ENCODE data around the gene SLC9C1. TPM values are rescaled to one million over a fixed set of nuclear protein-coding genes. Genes with fewer than 3 reads are reported as not detected.

SLC9C1 gene
- total RNA-seq, 4 donors from 2014 or later: not detected

GRCh38 chr3:112122870-112123269 is 171.1 kb downstream of the SLC9C1 start:
- intact Hi-C loops (cut with DNase I; ENCODE audit: low total_unique reads): no loop called here
- no peak overlapping the region for H3K4me3 ChIP-seq
- no peak for DNase-seq
- no peaks in the 10 kb centered on the region for H3K36me3 ChIP-seq
- in situ Hi-C loops (cut with MboI; ENCODE audit: low pct_ligation_motif_present in 1 of 4, low pct_unique_long_range_greater_than_20kb in 1 of 4, low sequenced_read_pairs in 3 of 4): loop anchor here in 2 of 4 donors (25.0 kb wide), 3 partner anchors 164 to 864 kb away; partner anchors contain the start of genes CD200R1 (in 1 of the 2), GTPBP8 (in 1 of the 2) and SLC9C1 (in 1 of the 2)
- no peak overlapping the region for H3K27ac ChIP-seq
- H3K9me3 ChIP-seq: no peaks in the 10 kb centered on the region
- peaks cover 0 to 7% (median 0%) of the 10 kb centered on the region in 4 donors for H3K4me1 ChIP-seq
- no peaks in the 10 kb centered on the region for H3K27me3 ChIP-seq
- TF ChIP-seq EP300 (IDR thresholded peaks at IDR 0.05; ENCODE audit: low read depth) (no peak), POLR2A (IDR thresholded peaks at IDR 0.05) (no peak), POLR2AphosphoS5 (IDR thresholded peaks at IDR 0.05) (no peak)
- TF ChIP-seq, protein P1, sequence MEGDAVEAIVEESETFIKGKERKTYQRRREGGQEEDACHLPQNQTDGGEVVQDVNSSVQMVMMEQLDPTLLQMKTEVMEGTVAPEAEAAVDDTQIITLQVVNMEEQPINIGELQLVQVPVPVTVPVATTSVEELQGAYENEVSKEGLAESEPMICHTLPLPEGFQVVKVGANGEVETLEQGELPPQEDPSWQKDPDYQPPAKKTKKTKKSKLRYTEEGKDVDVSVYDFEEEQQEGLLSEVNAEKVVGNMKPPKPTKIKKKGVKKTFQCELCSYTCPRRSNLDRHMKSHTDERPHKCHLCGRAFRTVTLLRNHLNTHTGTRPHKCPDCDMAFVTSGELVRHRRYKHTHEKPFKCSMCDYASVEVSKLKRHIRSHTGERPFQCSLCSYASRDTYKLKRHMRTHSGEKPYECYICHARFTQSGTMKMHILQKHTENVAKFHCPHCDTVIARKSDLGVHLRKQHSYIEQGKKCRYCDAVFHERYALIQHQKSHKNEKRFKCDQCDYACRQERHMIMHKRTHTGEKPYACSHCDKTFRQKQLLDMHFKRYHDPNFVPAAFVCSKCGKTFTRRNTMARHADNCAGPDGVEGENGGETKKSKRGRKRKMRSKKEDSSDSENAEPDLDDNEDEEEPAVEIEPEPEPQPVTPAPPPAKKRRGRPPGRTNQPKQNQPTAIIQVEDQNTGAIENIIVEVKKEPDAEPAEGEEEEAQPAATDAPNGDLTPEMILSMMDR (IDR thresholded peaks at IDR 0.05): no peak

DNA sequence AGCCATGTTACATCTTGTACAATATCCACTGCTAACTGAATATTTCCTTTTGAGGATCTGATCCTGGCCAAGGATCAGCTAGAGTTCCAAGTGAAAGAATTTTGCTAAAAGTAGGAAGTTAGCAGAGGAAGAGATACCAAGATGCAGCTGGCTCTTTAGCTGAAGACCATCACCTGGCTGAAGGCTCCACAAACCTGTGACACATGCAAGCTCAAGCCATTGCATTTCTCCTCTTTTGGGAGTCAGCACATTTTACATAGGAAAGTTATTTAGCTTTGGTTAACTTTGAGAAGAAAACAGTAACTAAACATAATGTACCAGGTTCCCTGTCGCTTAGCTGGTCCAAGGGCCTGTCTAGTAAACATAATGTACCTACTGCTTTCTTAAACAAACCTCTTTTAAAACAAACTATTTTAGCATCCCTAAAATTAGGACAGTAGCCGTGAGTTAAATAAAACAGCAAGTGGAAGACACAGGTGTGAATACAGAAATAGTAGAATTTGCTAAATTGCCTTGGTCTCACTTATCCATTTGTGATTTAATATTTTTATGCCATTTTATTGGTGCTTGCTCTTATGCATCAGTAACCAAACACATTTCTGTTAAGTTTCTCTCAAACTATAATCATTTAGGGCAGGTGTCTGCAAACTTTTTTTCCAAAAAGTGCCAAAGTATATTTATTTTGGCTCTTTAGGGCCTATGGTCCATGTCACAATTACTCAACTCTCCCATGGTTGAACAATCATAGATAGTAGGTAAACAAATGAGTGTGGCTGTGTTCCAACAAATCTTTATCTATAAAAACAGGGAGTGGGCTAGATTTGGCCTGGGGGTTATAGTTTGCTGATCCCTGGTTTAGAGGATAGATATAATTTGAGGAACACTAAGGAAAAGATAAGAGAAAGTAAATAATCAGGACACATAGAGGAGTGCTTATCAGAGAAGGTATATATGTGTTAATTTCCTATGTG is 172.2 kb downstream of the SLC9C1 start:
- Histone ChIP-seq H3K27ac (no peak overlapping the region), H3K4me3 (no peak overlapping the region), H3K4me1 (peaks cover 0 to 4% (median 0%) of the 10 kb centered on the region in 4 donors), H3K27me3 (no peaks in the 10 kb centered on the region), H3K9me3 (no peaks in the 10 kb centered on the region), H3K36me3 (no peaks in the 10 kb centered on the region)
- in situ Hi-C loops (cut with MboI; ENCODE audit: low pct_ligation_motif_present in 1 of 4, low pct_unique_long_range_greater_than_20kb in 1 of 4, low sequenced_read_pairs in 3 of 4) (loop anchor here in 2 of 4 donors (25.0 kb wide), 3 partner anchors 165 to 865 kb away; partner anchors contain the start of genes CD200R1 (in 1 of the 2), GTPBP8 (in 1 of the 2) and SLC9C1 (in 1 of the 2)), intact Hi-C loops (cut with DNase I; ENCODE audit: low total_unique reads) (no loop called here)
- 82 to 95% methylated on average over 2 of the region's 2 CpGs for WGBS, 2 donors (ENCODE audit: low coverage in 1 of 2)
- no peak for TF ChIP-seq POLR2A (IDR thresholded peaks at IDR 0.05)
- no peak for TF ChIP-seq POLR2AphosphoS5 (IDR thresholded peaks at IDR 0.05)
- TF ChIP-seq, protein P1 (IDR thresholded peaks at IDR 0.05): no peak
- no peak for TF ChIP-seq EP300 (IDR thresholded peaks at IDR 0.05; ENCODE audit: low read depth)
- DNase-seq: no peak

DNA sequence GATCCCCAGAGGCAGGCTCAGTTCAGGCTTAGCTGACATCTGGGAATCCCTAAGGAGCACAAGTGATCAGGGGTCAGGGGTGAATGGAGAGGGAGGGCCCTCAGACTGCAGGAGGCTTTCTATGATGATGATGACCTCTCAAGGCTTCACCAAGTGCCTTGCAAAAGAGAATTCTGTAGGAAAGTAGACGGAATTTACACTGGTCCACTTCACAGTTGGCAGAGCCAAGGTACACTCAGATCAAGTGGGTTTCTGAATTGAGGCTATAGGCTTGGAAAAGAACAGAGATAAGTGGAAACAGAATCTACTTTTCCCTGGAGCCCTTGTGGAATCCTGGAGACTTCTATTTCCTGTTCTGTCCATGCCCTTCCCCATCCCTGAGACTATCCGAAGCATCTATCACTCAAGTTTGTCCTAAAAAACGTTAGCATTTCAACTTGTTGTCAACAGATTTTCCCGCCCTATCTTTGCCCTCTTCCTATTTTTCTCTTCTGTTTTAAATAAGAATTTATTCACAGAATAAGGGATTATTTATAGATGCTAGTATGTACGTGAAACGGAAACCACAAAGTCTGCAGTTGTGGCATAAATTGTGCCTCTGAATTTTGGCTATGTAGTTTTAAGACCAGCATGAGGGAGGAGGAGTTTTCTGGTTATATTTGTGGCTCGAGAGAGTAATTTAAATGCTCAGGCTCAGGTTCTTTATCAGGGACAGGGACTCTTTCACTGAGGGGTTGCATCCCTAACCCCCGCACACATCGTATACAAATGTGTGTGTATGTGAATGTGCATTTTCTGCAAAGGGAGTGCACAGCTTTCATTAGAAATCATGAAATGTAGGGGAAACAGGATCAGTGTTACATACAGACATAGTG is 173.8 kb downstream of the SLC9C1 start:
- no peaks in the 10 kb centered on the region for H3K27me3 ChIP-seq
- H3K27ac ChIP-seq: no peak overlapping the region
- TF ChIP-seq POLR2AphosphoS5 (IDR thresholded peaks at IDR 0.05): no peak
- TF ChIP-seq, protein P1 (IDR thresholded peaks at IDR 0.05): no peak
- TF ChIP-seq EP300 (IDR thresholded peaks at IDR 0.05; ENCODE audit: low read depth): no peak
- no peak for TF ChIP-seq POLR2A (IDR thresholded peaks at IDR 0.05)
- DNase-seq: no peak
- 68 to 73% methylated on average over 6 to 9 of the region's 9 CpGs for WGBS, 2 donors (ENCODE audit: low coverage in 1 of 2)
- in situ Hi-C loops (cut with MboI; ENCODE audit: low pct_ligation_motif_present in 1 of 4, low pct_unique_long_range_greater_than_20kb in 1 of 4, low sequenced_read_pairs in 3 of 4): loop anchor here in 2 of 4 donors (25.0 kb wide), 3 partner anchors 167 to 867 kb away; partner anchors contain the start of genes CD200R1 (in 1 of the 2), GTPBP8 (in 1 of the 2) and SLC9C1 (in 1 of the 2)
- H3K4me1 ChIP-seq: no peaks in the 10 kb centered on the region
- no peak overlapping the region for H3K4me3 ChIP-seq
- H3K9me3 ChIP-seq: no peaks in the 10 kb centered on the region
- intact Hi-C loops (cut with DNase I; ENCODE audit: low total_unique reads): no loop called here
- no peaks in the 10 kb centered on the region for H3K36me3 ChIP-seq
